ENCODE results near the gene PSD4.

The PSD4 gene

DNA sequence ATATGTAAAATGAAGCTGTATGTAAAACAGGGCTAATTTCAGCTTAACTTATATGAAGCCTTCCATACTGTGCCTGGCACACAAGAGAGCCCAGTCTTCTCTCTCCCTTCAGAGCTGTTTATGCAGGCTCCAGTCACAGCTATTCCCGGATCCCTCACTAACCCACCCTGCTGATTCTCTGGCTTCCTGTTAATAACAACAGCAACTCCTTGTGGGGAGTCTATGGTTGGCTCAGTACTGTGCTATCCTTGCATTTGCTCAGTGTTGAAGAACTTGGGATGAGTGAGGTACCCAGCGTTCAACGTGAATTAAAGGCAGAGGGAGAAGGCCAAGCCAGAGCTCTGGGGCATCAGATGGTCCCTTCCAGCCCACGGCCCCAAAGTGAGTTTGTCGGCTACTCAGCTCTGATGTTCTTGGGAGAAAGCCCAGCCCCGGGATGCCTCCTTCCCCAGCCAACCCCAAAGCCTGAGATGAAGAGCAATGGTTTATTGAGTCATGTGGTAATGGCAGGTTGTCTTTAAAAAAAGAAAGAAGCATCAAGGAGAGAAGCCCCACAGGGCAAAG is 43.2 kb downstream of the PSD4 start:
- Histone ChIP-seq H3K4me3 (replicated peaks; ENCODE audit: insufficient read depth, low read length) (no peak overlapping the region), H3K27ac (replicated peaks) (no peak overlapping the region), H3K27me3 (ENCODE audit: insufficient read depth, poor library complexity, severe bottlenecking) (no peaks in the 10 kb centered on the region)
- TF ChIP-seq, protein P1, sequence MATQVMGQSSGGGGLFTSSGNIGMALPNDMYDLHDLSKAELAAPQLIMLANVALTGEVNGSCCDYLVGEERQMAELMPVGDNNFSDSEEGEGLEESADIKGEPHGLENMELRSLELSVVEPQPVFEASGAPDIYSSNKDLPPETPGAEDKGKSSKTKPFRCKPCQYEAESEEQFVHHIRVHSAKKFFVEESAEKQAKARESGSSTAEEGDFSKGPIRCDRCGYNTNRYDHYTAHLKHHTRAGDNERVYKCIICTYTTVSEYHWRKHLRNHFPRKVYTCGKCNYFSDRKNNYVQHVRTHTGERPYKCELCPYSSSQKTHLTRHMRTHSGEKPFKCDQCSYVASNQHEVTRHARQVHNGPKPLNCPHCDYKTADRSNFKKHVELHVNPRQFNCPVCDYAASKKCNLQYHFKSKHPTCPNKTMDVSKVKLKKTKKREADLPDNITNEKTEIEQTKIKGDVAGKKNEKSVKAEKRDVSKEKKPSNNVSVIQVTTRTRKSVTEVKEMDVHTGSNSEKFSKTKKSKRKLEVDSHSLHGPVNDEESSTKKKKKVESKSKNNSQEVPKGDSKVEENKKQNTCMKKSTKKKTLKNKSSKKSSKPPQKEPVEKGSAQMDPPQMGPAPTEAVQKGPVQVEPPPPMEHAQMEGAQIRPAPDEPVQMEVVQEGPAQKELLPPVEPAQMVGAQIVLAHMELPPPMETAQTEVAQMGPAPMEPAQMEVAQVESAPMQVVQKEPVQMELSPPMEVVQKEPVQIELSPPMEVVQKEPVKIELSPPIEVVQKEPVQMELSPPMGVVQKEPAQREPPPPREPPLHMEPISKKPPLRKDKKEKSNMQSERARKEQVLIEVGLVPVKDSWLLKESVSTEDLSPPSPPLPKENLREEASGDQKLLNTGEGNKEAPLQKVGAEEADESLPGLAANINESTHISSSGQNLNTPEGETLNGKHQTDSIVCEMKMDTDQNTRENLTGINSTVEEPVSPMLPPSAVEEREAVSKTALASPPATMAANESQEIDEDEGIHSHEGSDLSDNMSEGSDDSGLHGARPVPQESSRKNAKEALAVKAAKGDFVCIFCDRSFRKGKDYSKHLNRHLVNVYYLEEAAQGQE (IDR thresholded peaks at IDR 0.05; ENCODE audit: insufficient replicate concordance, low read depth): no peak
- TF ChIP-seq, protein P2, sequence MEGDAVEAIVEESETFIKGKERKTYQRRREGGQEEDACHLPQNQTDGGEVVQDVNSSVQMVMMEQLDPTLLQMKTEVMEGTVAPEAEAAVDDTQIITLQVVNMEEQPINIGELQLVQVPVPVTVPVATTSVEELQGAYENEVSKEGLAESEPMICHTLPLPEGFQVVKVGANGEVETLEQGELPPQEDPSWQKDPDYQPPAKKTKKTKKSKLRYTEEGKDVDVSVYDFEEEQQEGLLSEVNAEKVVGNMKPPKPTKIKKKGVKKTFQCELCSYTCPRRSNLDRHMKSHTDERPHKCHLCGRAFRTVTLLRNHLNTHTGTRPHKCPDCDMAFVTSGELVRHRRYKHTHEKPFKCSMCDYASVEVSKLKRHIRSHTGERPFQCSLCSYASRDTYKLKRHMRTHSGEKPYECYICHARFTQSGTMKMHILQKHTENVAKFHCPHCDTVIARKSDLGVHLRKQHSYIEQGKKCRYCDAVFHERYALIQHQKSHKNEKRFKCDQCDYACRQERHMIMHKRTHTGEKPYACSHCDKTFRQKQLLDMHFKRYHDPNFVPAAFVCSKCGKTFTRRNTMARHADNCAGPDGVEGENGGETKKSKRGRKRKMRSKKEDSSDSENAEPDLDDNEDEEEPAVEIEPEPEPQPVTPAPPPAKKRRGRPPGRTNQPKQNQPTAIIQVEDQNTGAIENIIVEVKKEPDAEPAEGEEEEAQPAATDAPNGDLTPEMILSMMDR (IDR thresholded peaks at IDR 0.05; ENCODE audit: insufficient read depth, low read length): no peak
- no peak for TF ChIP-seq SPI1 (IDR thresholded peaks at IDR 0.05; ENCODE audit: borderline replicate concordance, low read depth)
- no peak for TF ChIP-seq GABPA (IDR thresholded peaks at IDR 0.05; ENCODE audit: low read depth)
- TF ChIP-seq POLR2AphosphoS5 (IDR thresholded peaks at IDR 0.05; ENCODE audit: low read depth): no peak
- DNase-seq (ENCODE audit: low read depth in 1 of 2, low spot score in 1 of 2): no peak

DNA sequence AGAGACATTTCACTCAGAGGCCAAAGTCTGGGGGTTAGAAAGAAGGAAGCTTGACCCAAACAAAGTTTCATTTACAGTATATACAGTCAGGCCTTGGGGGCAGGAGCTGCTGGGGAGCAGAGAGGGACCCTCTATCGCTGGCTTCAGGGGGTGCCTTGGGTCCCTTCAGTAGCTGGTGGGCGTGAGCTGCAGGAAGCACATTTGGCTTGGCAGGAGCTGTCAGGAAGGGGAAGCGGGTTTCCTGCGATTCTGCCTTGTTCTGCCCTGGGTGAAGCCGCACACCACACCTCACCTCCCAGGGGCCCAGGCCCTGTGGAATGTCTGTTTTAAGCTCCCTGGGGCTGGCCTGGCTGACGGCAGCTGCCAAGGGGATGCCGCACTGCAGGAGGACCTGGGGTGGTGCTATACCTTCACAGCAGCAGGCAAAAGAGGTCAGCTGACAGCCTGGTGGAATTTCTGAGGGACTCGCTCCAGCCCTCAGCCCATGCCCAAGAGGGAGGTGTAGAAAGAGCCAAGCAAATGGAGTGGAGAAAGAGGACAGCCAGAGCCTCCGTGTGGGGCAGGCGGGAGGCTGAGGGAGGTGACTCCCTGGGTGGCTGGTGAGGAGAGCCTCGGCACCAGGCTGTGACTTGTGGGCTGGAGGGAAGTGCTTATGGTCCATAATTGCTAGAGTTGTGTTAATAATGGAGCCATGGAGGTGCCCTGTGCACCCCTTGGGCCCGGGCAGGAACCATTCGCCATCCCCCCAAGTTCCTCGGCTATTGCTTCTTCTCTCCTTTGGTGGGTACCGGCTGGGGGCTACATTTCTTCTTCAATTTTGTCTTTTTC is 43.9 kb downstream of the PSD4 start:
- Histone ChIP-seq H3K4me3 (replicated peaks; ENCODE audit: insufficient read depth, low read length) (no peak overlapping the region), H3K27ac (replicated peaks) (peak overlapping the region; percentile 36; the same call in 1 of the 2 replicates), H3K27me3 (ENCODE audit: insufficient read depth, poor library complexity, severe bottlenecking) (no peaks in the 10 kb centered on the region)
- TF ChIP-seq, protein P1 (IDR thresholded peaks at IDR 0.05; ENCODE audit: insufficient replicate concordance, low read depth): no peak
- TF ChIP-seq SPI1 (IDR thresholded peaks at IDR 0.05; ENCODE audit: borderline replicate concordance, low read depth) (no peak), GABPA (IDR thresholded peaks at IDR 0.05; ENCODE audit: low read depth) (no peak), POLR2AphosphoS5 (IDR thresholded peaks at IDR 0.05; ENCODE audit: low read depth) (no peak)
- TF ChIP-seq, protein P2 (IDR thresholded peaks at IDR 0.05; ENCODE audit: insufficient read depth, low read length): no peak
- peak in 1 of 2 experiments; percentile 41 for DNase-seq (ENCODE audit: low read depth in 1 of 2, low spot score in 1 of 2)

DNA sequence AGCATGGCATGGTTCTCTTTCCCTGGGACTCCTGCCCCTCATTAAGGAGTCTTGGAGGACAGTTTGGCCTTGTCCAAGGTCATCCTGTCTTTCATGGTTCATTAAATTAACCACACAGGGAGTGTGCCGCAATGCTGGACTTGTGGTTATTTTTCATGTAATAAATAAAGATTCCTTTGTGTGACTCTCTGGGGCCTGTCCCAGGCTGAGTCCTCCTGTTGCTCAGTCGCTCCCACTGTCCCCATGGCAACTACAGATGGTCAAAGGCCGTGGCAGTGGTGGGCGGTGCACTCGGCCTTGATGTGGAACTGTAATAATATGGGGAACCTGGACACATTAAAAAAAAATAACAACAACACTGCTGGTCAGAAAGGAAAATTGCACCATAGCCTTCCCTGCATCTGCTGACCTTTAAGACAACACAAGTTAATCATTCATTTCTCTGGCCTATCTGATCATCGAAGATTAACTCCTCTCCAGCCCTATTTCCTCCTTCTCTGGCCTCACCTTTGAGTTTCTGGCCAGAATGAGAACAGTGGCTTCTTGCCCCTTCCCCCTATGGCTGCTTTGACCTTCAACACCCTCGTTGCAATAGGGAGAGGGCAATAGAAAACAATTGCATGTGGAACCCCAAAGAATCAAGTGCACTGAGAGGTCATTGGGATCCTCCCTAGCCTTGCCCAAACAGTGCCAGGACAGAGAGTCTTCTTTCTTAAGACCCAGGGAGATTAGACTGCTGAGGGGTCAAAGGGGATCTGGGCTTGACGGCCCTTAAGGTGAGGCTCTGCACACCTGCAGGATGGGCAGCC is 44.7 kb downstream of the PSD4 start:
- Histone ChIP-seq H3K27ac (replicated peaks) (no peak overlapping the region; the same call in none of the 2 replicates), H3K27me3 (ENCODE audit: insufficient read depth, poor library complexity, severe bottlenecking) (no peaks in the 10 kb centered on the region), H3K4me3 (replicated peaks; ENCODE audit: insufficient read depth, low read length) (no peak overlapping the region)
- no peak for DNase-seq (ENCODE audit: low read depth in 1 of 2, low spot score in 1 of 2)
- TF ChIP-seq GABPA (IDR thresholded peaks at IDR 0.05; ENCODE audit: low read depth) (no peak), POLR2AphosphoS5 (IDR thresholded peaks at IDR 0.05; ENCODE audit: low read depth) (no peak)

DNA sequence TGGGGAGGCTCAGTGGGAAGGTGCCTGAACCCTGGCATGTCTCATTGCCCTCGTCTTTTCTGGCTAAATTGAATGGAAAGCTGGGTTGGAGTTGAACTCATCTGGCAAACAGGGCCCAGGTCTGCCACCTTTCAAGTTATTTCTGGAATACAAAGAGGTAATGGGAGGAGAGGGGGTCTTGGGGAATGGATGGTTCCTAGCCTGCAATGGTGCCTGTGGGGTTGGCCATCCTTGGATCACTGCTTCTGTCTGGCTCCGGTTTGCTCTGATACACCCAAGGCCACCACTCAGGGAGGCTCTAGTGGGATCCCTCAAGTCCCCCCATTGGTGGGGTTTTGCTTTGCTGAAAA is 45.3 kb downstream of the PSD4 start:
- TF ChIP-seq POLR2AphosphoS5 (IDR thresholded peaks at IDR 0.05; ENCODE audit: low read depth): no peak
- TF ChIP-seq GABPA (IDR thresholded peaks at IDR 0.05; ENCODE audit: low read depth): no peak
- no peak for TF ChIP-seq SPI1 (IDR thresholded peaks at IDR 0.05; ENCODE audit: borderline replicate concordance, low read depth)
- TF ChIP-seq, protein P2 (IDR thresholded peaks at IDR 0.05; ENCODE audit: insufficient read depth, low read length): no peak
- TF ChIP-seq, protein P1 (IDR thresholded peaks at IDR 0.05; ENCODE audit: insufficient replicate concordance, low read depth): no peak
- Histone ChIP-seq H3K4me3 (replicated peaks; ENCODE audit: insufficient read depth, low read length) (no peak overlapping the region), H3K27me3 (ENCODE audit: insufficient read depth, poor library complexity, severe bottlenecking) (no peaks in the 10 kb centered on the region), H3K27ac (replicated peaks) (no peak overlapping the region)
- no peak for DNase-seq (ENCODE audit: low read depth in 1 of 2, low spot score in 1 of 2)
